ENCODE data around the gene MAB21L4. TPM values are rescaled to one million over a fixed set of nuclear protein-coding genes. Genes with fewer than 3 reads are reported as not detected.

MAB21L4 gene
- total RNA-seq, 1 donor from 2014 or later = not detected

GRCh38 chr2:240933966-240934700 is 38.2 kb upstream of the MAB21L4 start:
- peaks cover 11% of the 10 kb centered on the region for H3K9me3 Mint-ChIP-seq (ENCODE audit: unreplicated experiment)
- H3K27ac Mint-ChIP-seq (ENCODE audit: unreplicated experiment) = no peak overlapping the region
- TF ChIP-seq CTCF (IDR thresholded peaks at IDR 0.05) = no peak
- peaks cover 26% of the 10 kb centered on the region for H3K27me3 Mint-ChIP-seq (ENCODE audit: unreplicated experiment)
- H3K36me3 Mint-ChIP-seq (ENCODE audit: unreplicated experiment) = no peaks in the 10 kb centered on the region
- peak; percentile 79 for DNase-seq (ENCODE audit: extremely low spot score, unreplicated experiment)
- H3K4me3 Mint-ChIP-seq (ENCODE audit: unreplicated experiment) = no peak overlapping the region
- no peaks in the 10 kb centered on the region for H3K4me1 Mint-ChIP-seq (ENCODE audit: unreplicated experiment)

GRCh38 chr2:240933048-240933965 is 37.4 kb upstream of the MAB21L4 start:
- Mint-ChIP-seq H3K4me1 (ENCODE audit: unreplicated experiment) (no peaks in the 10 kb centered on the region), H3K27ac (ENCODE audit: unreplicated experiment) (no peak overlapping the region), H3K27me3 (ENCODE audit: unreplicated experiment) (peaks cover 29% of the 10 kb centered on the region), H3K9me3 (ENCODE audit: unreplicated experiment) (peaks cover 11% of the 10 kb centered on the region), H3K36me3 (ENCODE audit: unreplicated experiment) (no peaks in the 10 kb centered on the region), H3K4me3 (ENCODE audit: unreplicated experiment) (no peak overlapping the region)
- DNase-seq (ENCODE audit: extremely low spot score, unreplicated experiment) = peak; percentile 81
- no peak for TF ChIP-seq CTCF (IDR thresholded peaks at IDR 0.05)

- Mint-ChIP-seq H3K4me3 (ENCODE audit: unreplicated experiment) (no peak overlapping the region), H3K27ac (ENCODE audit: unreplicated experiment) (no peak overlapping the region), H3K36me3 (ENCODE audit: unreplicated experiment) (peaks cover 3% of the 10 kb centered on the region), H3K27me3 (ENCODE audit: unreplicated experiment) (peaks cover 27% of the 10 kb centered on the region), H3K4me1 (ENCODE audit: unreplicated experiment) (no peaks in the 10 kb centered on the region), H3K9me3 (ENCODE audit: unreplicated experiment) (peaks cover 13% of the 10 kb centered on the region)
- TF ChIP-seq CTCF (IDR thresholded peaks at IDR 0.05) = no peak
- DNase-seq (ENCODE audit: extremely low spot score, unreplicated experiment) = peak; percentile 81
Observed at GRCh38 chr2:240932724-240933047, 36.7 kb upstream of the MAB21L4 start.

GRCh38 chr2:240932001-240932723 is 36.2 kb upstream of the MAB21L4 start:
- no peak overlapping the region for H3K4me3 Mint-ChIP-seq (ENCODE audit: unreplicated experiment)
- no peak for TF ChIP-seq CTCF (IDR thresholded peaks at IDR 0.05)
- peaks cover 3% of the 10 kb centered on the region for H3K36me3 Mint-ChIP-seq (ENCODE audit: unreplicated experiment)
- H3K27me3 Mint-ChIP-seq (ENCODE audit: unreplicated experiment) = peaks cover 24% of the 10 kb centered on the region
- peak; percentile 70 for DNase-seq (ENCODE audit: extremely low spot score, unreplicated experiment)
- no peak overlapping the region for H3K27ac Mint-ChIP-seq (ENCODE audit: unreplicated experiment)
- no peaks in the 10 kb centered on the region for H3K4me1 Mint-ChIP-seq (ENCODE audit: unreplicated experiment)
- H3K9me3 Mint-ChIP-seq (ENCODE audit: unreplicated experiment) = peaks cover 8% of the 10 kb centered on the region

Data from osteocyte (in vitro differentiated cells).